Measurements from ENCODE around the gene ZNF423. TPM values are rescaled to one million over a fixed set of nuclear protein-coding genes. Genes with fewer than 3 reads are reported as not detected.

The ZNF423 gene
- total and polyA plus RNA-seq, 7 donors = 2.3 to 30.7 (median 14.4) TPM

- 83 to 99% (median 97%) methylated on average over 4 of the region's 4 CpGs for WGBS, 3 donors
- no peak for DNase-seq
- TF ChIP-seq CTCF (IDR thresholded peaks at IDR 0.05) = no peak
- Histone ChIP-seq H3K4me3 (no peak overlapping the region), H3K27me3 (ENCODE audit: insufficient read depth in 3 of 3, low read length in 2 of 3) (no peaks in the 10 kb centered on the region), H3K4me1 (peaks cover 42% of the 10 kb centered on the region), H3K27ac (no peak overlapping the region), H3K9me3 (no peaks in the 10 kb centered on the region), H3K36me3 (ENCODE audit: insufficient read depth in 1 of 2, low read depth in 1 of 2) (no peaks in the 10 kb centered on the region)
- intact Hi-C loops (cut with DNase I) = no loop called here
- ATAC-seq = no peak
Observed at GRCh38 chr16:49545243-49545642, 310.7 kb downstream of the ZNF423 start.

GRCh38 chr16:49544828-49545227, 311.1 kb downstream of the ZNF423 start:
- H3K27ac ChIP-seq = no peak overlapping the region
- 54 to 69% (median 56%) methylated on average over 10 of the region's 10 CpGs for WGBS, 3 donors
- ATAC-seq (peak in 2 of 4 donors; percentile 22 to 27), DNase-seq (no peak)
- intact Hi-C loops (cut with DNase I) = loop anchor here in 1 of 2 donors (5.0 kb wide), 1 partner anchor 32 kb away; no protein-coding TSS in a partner anchor
- no peak for TF ChIP-seq CTCF (IDR thresholded peaks at IDR 0.05)
- peaks cover 42% of the 10 kb centered on the region for H3K4me1 ChIP-seq
- no peak overlapping the region for H3K4me3 ChIP-seq
- no peaks in the 10 kb centered on the region for H3K36me3 ChIP-seq (ENCODE audit: insufficient read depth in 1 of 2, low read depth in 1 of 2)
- no peaks in the 10 kb centered on the region for H3K27me3 ChIP-seq (ENCODE audit: insufficient read depth in 3 of 3, low read length in 2 of 3)
- no peaks in the 10 kb centered on the region for H3K9me3 ChIP-seq

GRCh38 chr16:49543631-49543946, 312.3 kb downstream of the ZNF423 start:
- no peaks in the 10 kb centered on the region for H3K27me3 ChIP-seq (ENCODE audit: insufficient read depth in 3 of 3, low read length in 2 of 3)
- WGBS, 3 donors = 37 to 67% (median 59%) methylated on average over 15 of the region's 15 CpGs
- DNase-seq = peak; percentile 55 to 89
- H3K27ac ChIP-seq = peak overlapping the region; percentile 70
- H3K4me1 ChIP-seq = peaks cover 42% of the 10 kb centered on the region
- peak; percentile 51 to 75 (median 70) for ATAC-seq
- H3K9me3 ChIP-seq = no peaks in the 10 kb centered on the region
- intact Hi-C loops (cut with DNase I) = loop anchor here in 1 of 2 donors (5.0 kb wide), 1 partner anchor 34 kb away; no protein-coding TSS in a partner anchor
- no peaks in the 10 kb centered on the region for H3K36me3 ChIP-seq (ENCODE audit: insufficient read depth in 1 of 2, low read depth in 1 of 2)
- peak overlapping the region; percentile 28 for H3K4me3 ChIP-seq
- no peak for TF ChIP-seq CTCF (IDR thresholded peaks at IDR 0.05)

GRCh38 chr16:49542946-49543630, 312.8 kb downstream of the ZNF423 start:
- DNase-seq = no peak
- Histone ChIP-seq H3K9me3 (no peaks in the 10 kb centered on the region), H3K27ac (peak overlapping the region; percentile 70), H3K4me1 (peaks cover 42% of the 10 kb centered on the region), H3K36me3 (ENCODE audit: insufficient read depth in 1 of 2, low read depth in 1 of 2) (no peaks in the 10 kb centered on the region), H3K27me3 (ENCODE audit: insufficient read depth in 3 of 3, low read length in 2 of 3) (no peaks in the 10 kb centered on the region), H3K4me3 (peak overlapping the region; percentile 28)
- ATAC-seq = peak in 3 of 4 donors; percentile 4 to 25 (median 5)
- intact Hi-C loops (cut with DNase I) = loop anchor here in 1 of 2 donors (5.0 kb wide), 1 partner anchor 34 kb away; no protein-coding TSS in a partner anchor
- no peak for TF ChIP-seq CTCF (IDR thresholded peaks at IDR 0.05)
- 36 to 51% (median 39%) methylated on average over 13 of the region's 13 CpGs for WGBS, 3 donors

Data from psoas muscle (tissue), 8 donors.